K562 (cell line): ENCODE data around the gene PPP1R14D. TPM values are rescaled to one million over a fixed set of nuclear protein-coding genes. Genes with fewer than 3 reads are reported as not detected.

Source experiments
- ATAC-seq: fragments of 200-7000 bp; cut with Tn5 transposase; 3 replicates; pipeline ENCODE4 v1.9.1; 2020; ENCODE audit warnings: moderate library complexity
- BruUV-seq: library from RNA; stranded (reverse); fragments of 400-500 nt; replicated peaks from 2 replicates; lab custom pipeline; 2021; lab: Mats Ljungman, UMichigan
- CTCF ChIA-PET: fragments of 300-600 bp; formaldehyde crosslinking; extraction: SDS; loops from one replicate; lab custom pipeline; 2021; ENCODE audit warnings: low intra/inter-chr PET ratio; lab: Yijun Ruan, JAX
- POLR2A ChIA-PET: fragments of 300-600, 350-650 bp; sonication (Branson Sonifier 250); formaldehyde crosslinking; extraction: SDS; loops from one replicate; lab custom pipeline; 2021; ENCODE audit warnings: antibody characterized with exemption, inconsistent platforms; lab: Yijun Ruan, JAX
- DNase-seq, 4 experiments: peaks; one replicate each; pipeline versions ENCODE4 v3.0.0 to v3.0.0-alpha.2; 2011 to 2018; ENCODE audit warnings: low spot score in 3 of 4, mixed read lengths in 3 of 4; ENCODE audit errors: extremely low read depth in 1 of 4
- FAIRE-seq: peaks from 2 replicates; lab custom pipeline; 2011; peaks lifted over from hg19 to GRCh38; lab: Jason Lieb, UNC
- H2AFZ ChIP-seq: 2 replicates; pipeline ENCODE4 v1.6.0; 2011; ENCODE audit warnings: low read depth, low read length, control low read depth, inconsistent platforms
- H3K27ac ChIP-seq: fragments of 200-600 bp; 3 replicates; pipeline ENCODE4 v1.8.0; 2011; ENCODE audit warnings: low read depth, mild to moderate bottlenecking, control low read depth, inconsistent platforms, low read length, moderate library complexity, mixed read lengths; ENCODE audit errors: extremely low read depth
- H3K27me3 ChIP-seq, 2 experiments: fragments of 300-600 bp in 1 of 2; 2 replicates in 1 of 2; 3 replicates in 1 of 2; pipeline versions ENCODE4 v1.6.0 to v1.8.0; 2011; ENCODE audit warnings: inconsistent platforms in 2 of 2, low read length in 2 of 2, mild to moderate bottlenecking in 1 of 2, mixed read lengths in 1 of 2, moderate library complexity in 1 of 2; ENCODE audit not compliant: control insufficient read depth in 2 of 2, insufficient read depth in 2 of 2
- H3K36me3 ChIP-seq: fragments of 300-600 bp; 3 replicates; pipeline ENCODE4 v1.8.0; 2011; ENCODE audit warnings: mild to moderate bottlenecking, low read length, inconsistent platforms; ENCODE audit not compliant: control insufficient read depth, insufficient read depth
- H3K4me1 ChIP-seq, 2 experiments: fragments of 200-600 bp in 1 of 2; replicated peaks in 1 of 2; 2 replicates in 1 of 2; 3 replicates in 1 of 2; pipeline versions ENCODE4 v1.5.1 to v1.8.0; 2011; ENCODE audit warnings: inconsistent platforms in 2 of 2, low read length in 2 of 2, mild to moderate bottlenecking in 1 of 2, mixed read lengths in 1 of 2, moderate library complexity in 1 of 2; ENCODE audit not compliant: control insufficient read depth in 2 of 2, insufficient read depth in 2 of 2
- H3K4me2 ChIP-seq: 2 replicates; pipeline ENCODE4 v1.6.1; 2011; ENCODE audit warnings: low read length, control low read depth, inconsistent platforms, mixed read lengths; ENCODE audit not compliant: insufficient read depth
- H3K4me3 ChIP-seq: fragments of 200-600 bp; sonication (generic), shearing (Covaris generic); 2 replicates; pipeline ENCODE4 v1.5.1; 2016; ENCODE audit warnings: control low read depth, inconsistent platforms
- H3K79me2 ChIP-seq: fragments of 200-600 bp; 3 replicates; pipeline ENCODE4 v1.8.0; 2011; ENCODE audit warnings: low read length, inconsistent platforms; ENCODE audit not compliant: control insufficient read depth, insufficient read depth
- H3K9ac ChIP-seq, 2 experiments: 2 replicates each; pipeline versions ENCODE4 v1.6.0 to v1.6.1; 2011; ENCODE audit warnings: low read depth in 2 of 2, low read length in 2 of 2, control low read depth in 1 of 2, inconsistent platforms in 1 of 2, mild to moderate bottlenecking in 1 of 2, mixed read lengths in 1 of 2; ENCODE audit not compliant: insufficient read depth in 1 of 2
- H3K9me1 ChIP-seq: one replicate; pipeline ENCODE4 v1.6.0; 2011; ENCODE audit warnings: inconsistent platforms, mild to moderate bottlenecking, low read length, moderate library complexity; ENCODE audit not compliant: control insufficient read depth, insufficient read depth
- H3K9me3 ChIP-seq: replicated peaks from 2 replicates; pipeline ENCODE4 v1.5.1; 2011; ENCODE audit warnings: low read depth, low read length, inconsistent platforms; ENCODE audit not compliant: control insufficient read depth, insufficient read depth
- H4K20me1 ChIP-seq: replicated peaks from 2 replicates; pipeline ENCODE4 v1.6.1; 2011; ENCODE audit warnings: low read length, inconsistent platforms, mixed read lengths; ENCODE audit not compliant: control insufficient read depth, insufficient read depth
- CHD7 ChIP-seq: fragments of 200-600 bp; sonication (generic); IDR thresholded peaks from one replicate; pipeline ENCODE4 v1.6.1; 2012; ENCODE audit warnings: mild to moderate bottlenecking, low read depth, low read length, inconsistent platforms
- HLTF ChIP-seq: fragments of 450-650 bp; IDR thresholded peaks from 2 replicates; pipeline ENCODE4 v1.6.1; 2016
- MTA1 ChIP-seq: fragments of 450-650 bp; IDR thresholded peaks from 2 replicates; pipeline ENCODE4 v1.6.1; 2017; ENCODE audit warnings: borderline replicate concordance
- NR2C2 ChIP-seq, 2 experiments: fragments of 200-800 bp in 1 of 2; sonication (Bioruptor generic) in 1 of 2; sonication (generic) in 1 of 2; formaldehyde crosslinking in 1 of 2; IDR thresholded peaks; 2 replicates each; pipeline versions ENCODE4 v1.6.1 to v1.8.0; 2016 to 2022; ENCODE audit warnings: mild to moderate bottlenecking in 1 of 2, missing compliant biosample characterization in 1 of 2, missing genetic modification characterization in 1 of 2, missing genetic modification reagents in 1 of 2
- SMARCA4 ChIP-seq: fragments of 450-650 bp; IDR thresholded peaks from 2 replicates; pipeline ENCODE4 v1.6.1; 2016
- ZNF239 ChIP-seq: fragments of 250-450 bp; sonication (Bioruptor Pico); IDR thresholded peaks from 2 replicates; pipeline ENCODE4 v1.4.0; 2020; ENCODE audit warnings: mild to moderate bottlenecking
- WGBS: fragments of 100-300 bp; shearing (Covaris generic); methylation state at CpG from one replicate; pipeline ENCODE4 v1.1.6; 2016; ENCODE audit warnings: low coverage, mixed read lengths; ENCODE audit not compliant: insufficient coverage; ENCODE audit errors: missing lambda C conversion rate; 5-methylcytosine and 5-hydroxymethylcytosine counted together
- in situ Hi-C: fragments of 300-500 bp; cut with MboI; formaldehyde crosslinking; loops from 4 replicates; pipeline ENCODE4 v1.15.0; 2018; ENCODE audit warnings: inconsistent platforms, mixed read lengths
- intact Hi-C: fragments of 100-400 bp; cut with micrococcal nuclease; formaldehyde crosslinking; loops from 2 replicates; pipeline ENCODE4 v1.14.2; 2022
- polyA plus RNA-seq, 8 experiments: library from polyadenylated mRNA; depleted of rRNA in 4 of 8; stranded (reverse) in 5 of 8; unstranded in 3 of 8; fragments of >200 nt; fragmentation: Nextera tagmentation in 2 of 8; fragmentation: Illumina TruSeq in 1 of 8; extraction: Ambion mirVana in 2 of 8; extraction: Trizol in 1 of 8; gene quantifications; 2 replicates each; pipeline versions ENCODE4 v1.2.1 to v1.2.3, GENCODE V29; 2011 to 2014; ENCODE audit warnings: inconsistent platforms in 1 of 8, missing spikeins in 1 of 8
- total RNA-seq, 7 experiments: library from RNA; depleted of rRNA in 6 of 7; stranded (reverse); fragments of >200 nt in 6 of 7; fragmentation: Illumina TruSeq in 2 of 7; extraction: Trizol in 2 of 7; gene quantifications; 2 replicates each; pipeline versions ENCODE4 v1.2.1 to v1.2.3, GENCODE V29; 2011 to 2021; ENCODE audit warnings: low replicate concordance in 1 of 7
- TF ChIP-seq, protein P1 (sequence below): fragments of 450-650 bp; IDR thresholded peaks from 2 replicates; pipeline ENCODE4 v1.6.1; 2016; ENCODE audit warnings: mild to moderate bottlenecking

The PPP1R14D gene
- total and polyA plus RNA-seq, 9 of the 15 experiments (the other 6 are each of a cell fraction or from before 2014, with no cell fraction given) = 0.11 to 0.18 TPM; not detected in 7

DNA sequence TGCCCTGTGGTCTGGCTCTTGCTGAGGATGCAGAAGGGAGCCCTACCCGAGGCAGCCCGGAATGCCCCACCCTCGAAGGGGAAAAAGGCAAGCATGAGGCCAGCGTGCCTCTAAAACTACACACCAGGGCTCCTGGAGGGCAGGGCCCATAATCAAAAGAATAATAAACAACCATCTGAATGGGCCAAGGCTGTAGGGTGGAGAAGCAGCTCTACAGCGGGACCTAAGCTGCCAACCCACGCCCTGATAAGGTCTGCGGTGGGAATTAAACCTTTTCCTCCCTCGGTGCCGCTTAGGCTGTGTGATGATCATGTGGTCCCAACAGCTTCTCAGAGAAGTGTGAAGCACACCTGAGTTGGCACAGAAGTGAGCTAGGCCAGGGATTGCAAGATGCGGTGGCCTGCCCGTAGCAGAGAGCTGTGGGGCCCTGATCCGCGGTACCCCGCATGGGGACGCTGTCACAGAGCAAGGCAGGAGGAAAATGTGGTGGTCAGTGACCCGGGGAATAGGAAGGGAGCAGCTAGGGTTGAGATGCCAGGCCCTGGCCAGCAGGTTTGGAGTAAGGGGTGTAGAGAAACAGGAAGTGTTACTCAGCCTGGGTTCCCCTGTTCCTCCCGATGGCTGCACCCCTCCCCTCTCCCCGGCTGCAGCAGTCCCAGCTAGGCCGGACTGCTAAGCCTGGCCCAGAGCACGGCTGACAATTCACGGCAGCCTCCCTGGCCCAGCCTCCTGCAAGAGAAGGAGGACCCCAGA, 59.8 kb downstream of the PPP1R14D start:
- DNase-seq (no peak), FAIRE-seq (no peak), ATAC-seq (no peak)
- ChIA-PET CTCF (no interaction called here), POLR2A (no interaction called here)
- Histone ChIP-seq H3K36me3 (peaks cover 26% of the 10 kb centered on the region; the same call in 1 of the 3 replicates), H3K27ac (no peak overlapping the region), H3K4me3 (no peak overlapping the region), H3K79me2 (no peaks in the 10 kb centered on the region), H3K9me1 (no peaks in the 10 kb centered on the region), H3K9me3 (no peaks in the 10 kb centered on the region), H3K9ac (peak overlapping the region in 1 of 2 experiments; percentile 24; a peak in 1 of 4 replicates), H2AFZ (no peak overlapping the region), H4K20me1 (no peaks in the 10 kb centered on the region; the same call in none of the 2 replicates), H3K4me2 (no peak overlapping the region), H3K27me3 (no peaks in the 10 kb centered on the region)
- WGBS = 82% methylated on average over 14 of the region's 21 CpGs
- in situ Hi-C loops = no loop called here
- TF ChIP-seq ZNF239 (CRISPR knock-in tag) (peak; percentile 52; the same call in 1 of the 2 replicates), HLTF (no peak), CHD7 (no peak), SMARCA4 (no peak), MTA1 (no peak), NR2C2 (CRISPR knock-in tag; IDR thresholded peaks at IDR 0.05) (no peak), NR2C2 (tag; IDR thresholded peaks at IDR 0.05) (no peak)
- TF ChIP-seq, protein P1, sequence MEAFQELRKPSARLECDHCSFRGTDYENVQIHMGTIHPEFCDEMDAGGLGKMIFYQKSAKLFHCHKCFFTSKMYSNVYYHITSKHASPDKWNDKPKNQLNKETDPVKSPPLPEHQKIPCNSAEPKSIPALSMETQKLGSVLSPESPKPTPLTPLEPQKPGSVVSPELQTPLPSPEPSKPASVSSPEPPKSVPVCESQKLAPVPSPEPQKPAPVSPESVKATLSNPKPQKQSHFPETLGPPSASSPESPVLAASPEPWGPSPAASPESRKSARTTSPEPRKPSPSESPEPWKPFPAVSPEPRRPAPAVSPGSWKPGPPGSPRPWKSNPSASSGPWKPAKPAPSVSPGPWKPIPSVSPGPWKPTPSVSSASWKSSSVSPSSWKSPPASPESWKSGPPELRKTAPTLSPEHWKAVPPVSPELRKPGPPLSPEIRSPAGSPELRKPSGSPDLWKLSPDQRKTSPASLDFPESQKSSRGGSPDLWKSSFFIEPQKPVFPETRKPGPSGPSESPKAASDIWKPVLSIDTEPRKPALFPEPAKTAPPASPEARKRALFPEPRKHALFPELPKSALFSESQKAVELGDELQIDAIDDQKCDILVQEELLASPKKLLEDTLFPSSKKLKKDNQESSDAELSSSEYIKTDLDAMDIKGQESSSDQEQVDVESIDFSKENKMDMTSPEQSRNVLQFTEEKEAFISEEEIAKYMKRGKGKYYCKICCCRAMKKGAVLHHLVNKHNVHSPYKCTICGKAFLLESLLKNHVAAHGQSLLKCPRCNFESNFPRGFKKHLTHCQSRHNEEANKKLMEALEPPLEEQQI = no peak
- TF ChIP-seq, all 486 proteins: peak for 1
- intact Hi-C loops = loop anchor here (10.0 kb wide), 1 partner anchor 174 kb away; the partner anchor contains the start of gene KNL1
- peaks cover 16 to 59% of the 10 kb centered on the region in 2 experiments; a peak in 4 of 5 replicates for H3K4me1 ChIP-seq
- BruUV-seq = no TSS peak
